Testis (tissue), 3 donors: ENCODE measurements around the gene HSPB7. TPM values are rescaled to one million over a fixed set of nuclear protein-coding genes. Genes with fewer than 3 reads are reported as not detected.

Experiments used
- DNase-seq: peaks from one replicate; pipeline ENCODE4 v3.0.0-alpha.2; 2019
- H3K27ac ChIP-seq, 2 donors: fragments of 200-600 bp; sonication (generic); one replicate each; pipeline ENCODE4 v1.5.1; 2019
- H3K27me3 ChIP-seq: fragments of 200-600 bp; sonication (generic); one replicate; pipeline ENCODE4 v1.5.1; 2019
- H3K36me3 ChIP-seq: fragments of 200-600 bp; sonication (generic); one replicate; pipeline ENCODE4 v1.5.1; 2017; ENCODE audit warnings: low read depth; ENCODE audit errors: missing control alignments
- H3K4me1 ChIP-seq: fragments of 200-600 bp; sonication (generic); one replicate; pipeline ENCODE4 v1.5.1; 2019
- H3K4me3 ChIP-seq, 2 donors: fragments of 200-600 bp; sonication (generic); one replicate each; pipeline ENCODE4 v1.5.1; 2017 to 2019
- H3K9me3 ChIP-seq: fragments of 200-600 bp; sonication (generic); one replicate; pipeline ENCODE4 v1.5.1; 2017
- CTCF ChIP-seq, 3 experiments: fragments of 450-650 bp in 2 of 3; fragments of 200-600 bp in 1 of 3; sonication (generic) in 1 of 3; IDR thresholded peaks; one replicate each; pipeline ENCODE4 v1.5.1; 2016 to 2019; ENCODE audit warnings: antibody characterized with exemption in 3 of 3, mild to moderate bottlenecking in 2 of 3, moderate library complexity in 1 of 3
- POLR2A ChIP-seq: fragments of 450-650 bp; IDR thresholded peaks from one replicate; pipeline ENCODE4 v1.6.1; 2017; ENCODE audit warnings: antibody characterized with exemption, mild to moderate bottlenecking, moderate library complexity
- WGBS, 2 donors: methylation state at CpG; one replicate each; pipeline ENCODE4 v1.1.5; 2018; 5-methylcytosine and 5-hydroxymethylcytosine counted together
- intact Hi-C: fragments of 100-400 bp; cut with DNase I; formaldehyde crosslinking; loops from one replicate; pipeline ENCODE4 v1.15.1; 2023; ENCODE audit warnings: low total_unique reads
- polyA plus RNA-seq: library from polyadenylated mRNA; stranded (reverse); fragments of 350-450 nt; fragmentation: Illumina TruSeq; extraction: RNeasy Lipid Tissue Mini Kit (QIAGEN cat#74804); gene quantifications from one replicate; pipeline ENCODE4 v1.2.3, GENCODE V29; 2014; ENCODE audit warnings: low read depth, low replicate concordance; ENCODE audit not compliant: insufficient read depth
- total RNA-seq, 2 donors: library from RNA; depleted of rRNA; stranded (reverse); fragments of >200 nt; gene quantifications; one replicate each; pipeline ENCODE4 v1.2.3, GENCODE V29; 2016

HSPB7 gene
- total and polyA plus RNA-seq, 3 donors from 2014 or later, result 9.0 to 31.2 (median 11.7) TPM

- intact Hi-C loops, result no loop called here
- TF ChIP-seq POLR2A (no peak), CTCF (IDR thresholded peaks at IDR 0.05) (no peak)
- Histone ChIP-seq H3K4me3 (no peak overlapping the region), H3K9me3 (no peaks in the 10 kb centered on the region), H3K36me3 (no peaks in the 10 kb centered on the region), H3K27me3 (no peaks in the 10 kb centered on the region), H3K4me1 (peaks cover 42% of the 10 kb centered on the region), H3K27ac (no peak overlapping the region)
- WGBS, 2 donors, result 73 to 88% methylated on average over 3 to 6 of the region's 6 CpGs
- DNase-seq, result no peak
Measured at GRCh38 chr1:16020325-16020724, 2.5 kb upstream of the HSPB7 start.

DNA sequence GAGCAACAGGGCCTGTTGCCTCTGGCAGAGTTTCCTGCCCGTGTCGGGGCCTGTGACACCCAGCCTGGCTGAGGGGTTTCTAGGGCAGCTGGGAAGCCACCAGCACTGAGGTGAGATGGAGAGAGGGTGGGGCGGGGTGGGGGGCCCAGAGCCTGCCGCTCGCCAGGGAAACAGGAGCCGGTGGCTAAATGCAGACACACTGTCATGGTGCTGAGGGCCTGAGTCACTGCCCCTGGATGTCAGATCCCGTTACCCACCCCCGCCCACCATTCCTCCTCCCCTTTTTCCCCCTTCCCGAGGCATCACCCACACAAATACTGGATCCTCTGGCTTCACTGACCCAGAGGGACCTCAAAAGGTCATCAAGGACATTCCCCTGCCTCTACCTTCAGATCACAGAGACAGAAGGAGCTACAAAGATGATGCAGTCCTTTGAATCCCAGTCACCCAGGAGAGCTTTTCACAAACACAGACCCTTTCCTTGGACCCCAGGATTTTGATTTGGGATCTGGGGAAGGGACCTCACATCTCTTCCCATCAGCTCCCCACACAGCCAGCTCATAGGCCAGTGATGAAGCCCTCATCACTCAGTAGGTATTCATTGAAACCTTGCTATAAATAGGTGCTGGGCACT is 1.9 kb upstream of the HSPB7 start:
- Histone ChIP-seq H3K27me3 (no peaks in the 10 kb centered on the region), H3K4me3 (no peak overlapping the region), H3K4me1 (peaks cover 47% of the 10 kb centered on the region), H3K27ac (peak overlapping the region; percentile 84 to 88), H3K9me3 (no peaks in the 10 kb centered on the region), H3K36me3 (no peaks in the 10 kb centered on the region)
- no peak for DNase-seq
- intact Hi-C loops, result no loop called here
- WGBS, 2 donors, result 62 to 84% methylated on average over 8 to 9 of the region's 9 CpGs
- TF ChIP-seq POLR2A (no peak), CTCF (IDR thresholded peaks at IDR 0.05) (no peak)

GRCh38 chr1:16018749-16019643 is 1.2 kb upstream of the HSPB7 start:
- no peak overlapping the region for H3K4me3 ChIP-seq
- DNase-seq, result no peak
- H3K36me3 ChIP-seq, result no peaks in the 10 kb centered on the region
- H3K27me3 ChIP-seq, result no peaks in the 10 kb centered on the region
- intact Hi-C loops, result no loop called here
- H3K27ac ChIP-seq, result peak overlapping the region; percentile 84 to 88
- TF ChIP-seq CTCF (IDR thresholded peaks at IDR 0.05) (no peak), POLR2A (no peak)
- H3K9me3 ChIP-seq, result no peaks in the 10 kb centered on the region
- peaks cover 54% of the 10 kb centered on the region for H3K4me1 ChIP-seq
- 64 to 78% methylated on average over 20 to 23 of the region's 23 CpGs for WGBS, 2 donors

DNA sequence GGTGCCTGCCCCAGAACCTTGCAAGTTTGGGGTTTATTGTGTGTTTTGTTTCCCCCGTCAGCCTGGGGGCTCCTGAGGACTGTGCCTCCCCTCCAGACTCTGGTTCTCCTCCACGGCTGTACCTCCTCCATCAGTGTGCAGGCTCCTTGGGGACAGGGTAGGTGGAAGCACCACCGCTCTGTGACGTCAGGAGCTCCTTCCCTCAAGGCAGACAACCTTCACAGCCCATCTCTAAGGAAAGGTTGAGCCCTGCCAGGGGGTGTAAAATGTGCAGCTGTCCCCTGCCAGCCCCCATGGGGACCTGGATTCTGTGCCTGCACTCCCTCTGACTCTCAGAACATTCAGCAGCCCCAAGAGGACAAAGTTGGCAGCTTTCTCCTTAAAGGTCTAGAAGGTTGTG is 465 bp upstream of the HSPB7 start:
- Histone ChIP-seq H3K36me3 (no peaks in the 10 kb centered on the region), H3K4me1 (peaks cover 61% of the 10 kb centered on the region), H3K27ac (peak overlapping the region; percentile 84 to 88), H3K4me3 (peak overlapping the region in 1 of 2 donors; percentile 20), H3K9me3 (no peaks in the 10 kb centered on the region), H3K27me3 (no peaks in the 10 kb centered on the region)
- no peak for DNase-seq
- TF ChIP-seq POLR2A, result no peak
- TF ChIP-seq CTCF (IDR thresholded peaks at IDR 0.05), result no peak
- intact Hi-C loops, result no loop called here
- WGBS, 2 donors, result 33 to 41% methylated on average over 2 to 4 of the region's 4 CpGs
